Stomach (tissue), 4 donors: Measurements from ENCODE around the gene TBC1D4.

ENCODE experiments used
- CTCF ChIP-seq, 7 experiments: fragments of 450-650 bp in 4 of 7; fragments of 200-600 bp in 3 of 7; sonication (generic) in 3 of 7; IDR thresholded peaks; one replicate each; pipeline ENCODE4 v1.5.1; 2016 to 2019; ENCODE audit warnings: antibody characterized with exemption in 7 of 7, control low read depth in 2 of 7, mild to moderate bottlenecking in 1 of 7
- POLR2A ChIP-seq, 4 donors: fragments of 450-650 bp; IDR thresholded peaks; one replicate each; pipeline ENCODE4 v1.6.1; 2016; ENCODE audit warnings: antibody characterized with exemption in 4 of 4, control low read depth in 2 of 4, mild to moderate bottlenecking in 1 of 4, moderate library complexity in 1 of 4

- TF ChIP-seq POLR2A (IDR thresholded peaks at IDR 0.05) (no peak), CTCF (IDR thresholded peaks at IDR 0.05) (no peak)
These were observed 90.4 kb downstream of the TBC1D4 start for GRCh38 chr13:75391432-75392100.
